Liver (tissue), 3 donors: Measurements from ENCODE around the gene C1QTNF1.

Source experiments
- JUND ChIP-seq, 2 donors: IDR thresholded peaks; 2 replicates each; pipeline ENCODE4 v1.6.1; 2016; ENCODE audit warnings: antibody characterized with exemption in 2 of 2
- RAD21 ChIP-seq, 2 donors: IDR thresholded peaks; 2 replicates each; pipeline ENCODE4 v1.6.1; 2016; ENCODE audit warnings: antibody characterized with exemption in 2 of 2, mild to moderate bottlenecking in 2 of 2
- RXRA ChIP-seq, 2 donors: IDR thresholded peaks; 2 replicates each; pipeline ENCODE4 v1.6.1; 2017 to 2018; ENCODE audit warnings: antibody characterized with exemption in 2 of 2, mild to moderate bottlenecking in 1 of 2
- YY1 ChIP-seq: IDR thresholded peaks from 2 replicates; pipeline ENCODE4 v1.6.1; 2016; ENCODE audit warnings: antibody characterized with exemption, mild to moderate bottlenecking
- TF ChIP-seq, protein P1 (sequence below): fragments of 150-350 bp; IDR thresholded peaks from 2 replicates; pipeline ENCODE4 v1.5.1; 2017; ENCODE audit warnings: improper control_type of control experiment, low read depth, low read length; ENCODE audit not compliant: missing input control
- donor health status: healthy.
- donor health status: healthy.

DNA sequence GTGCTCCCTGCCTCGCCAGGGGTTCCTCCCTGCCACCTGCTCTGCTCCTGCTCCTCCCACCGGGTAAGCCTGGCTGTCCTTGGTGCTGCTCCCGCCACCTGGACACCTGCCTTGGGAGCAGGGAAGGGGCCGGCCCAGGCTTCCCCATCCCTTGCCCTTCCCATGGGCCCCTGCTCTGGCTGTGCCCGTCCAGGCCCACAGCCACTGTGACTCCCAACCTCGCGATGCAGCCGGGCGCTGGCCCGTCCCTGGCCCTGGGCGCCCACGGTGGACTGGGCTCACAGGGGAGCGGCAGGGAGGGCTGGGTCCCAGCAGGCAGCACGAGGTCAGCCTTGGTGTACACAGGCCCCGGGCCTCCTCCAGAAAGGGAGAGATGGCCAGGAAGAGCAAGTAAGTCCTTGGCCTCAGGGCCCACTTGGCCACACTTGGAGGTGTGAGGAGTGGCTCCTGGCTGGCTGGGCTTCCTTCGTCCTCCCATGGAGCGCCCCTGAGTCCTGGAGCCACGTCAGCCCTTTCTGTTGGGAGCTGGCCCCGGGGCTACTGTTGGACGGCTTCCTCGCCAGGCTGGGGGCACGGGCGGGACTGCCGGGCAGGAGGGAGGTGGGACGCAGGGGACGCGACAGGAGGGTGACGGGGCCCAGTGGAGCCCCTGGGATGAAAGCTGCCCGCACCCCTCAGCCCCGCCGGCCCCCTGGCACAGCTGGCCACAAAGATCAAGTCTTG lies 65.9 kb downstream of the C1QTNF1 start:
- TF ChIP-seq RXRA (IDR thresholded peaks at IDR 0.05) (no peak), JUND (IDR thresholded peaks at IDR 0.05) (no peak), RAD21 (IDR thresholded peaks at IDR 0.05) (no peak), YY1 (no peak)
- TF ChIP-seq, protein P1, sequence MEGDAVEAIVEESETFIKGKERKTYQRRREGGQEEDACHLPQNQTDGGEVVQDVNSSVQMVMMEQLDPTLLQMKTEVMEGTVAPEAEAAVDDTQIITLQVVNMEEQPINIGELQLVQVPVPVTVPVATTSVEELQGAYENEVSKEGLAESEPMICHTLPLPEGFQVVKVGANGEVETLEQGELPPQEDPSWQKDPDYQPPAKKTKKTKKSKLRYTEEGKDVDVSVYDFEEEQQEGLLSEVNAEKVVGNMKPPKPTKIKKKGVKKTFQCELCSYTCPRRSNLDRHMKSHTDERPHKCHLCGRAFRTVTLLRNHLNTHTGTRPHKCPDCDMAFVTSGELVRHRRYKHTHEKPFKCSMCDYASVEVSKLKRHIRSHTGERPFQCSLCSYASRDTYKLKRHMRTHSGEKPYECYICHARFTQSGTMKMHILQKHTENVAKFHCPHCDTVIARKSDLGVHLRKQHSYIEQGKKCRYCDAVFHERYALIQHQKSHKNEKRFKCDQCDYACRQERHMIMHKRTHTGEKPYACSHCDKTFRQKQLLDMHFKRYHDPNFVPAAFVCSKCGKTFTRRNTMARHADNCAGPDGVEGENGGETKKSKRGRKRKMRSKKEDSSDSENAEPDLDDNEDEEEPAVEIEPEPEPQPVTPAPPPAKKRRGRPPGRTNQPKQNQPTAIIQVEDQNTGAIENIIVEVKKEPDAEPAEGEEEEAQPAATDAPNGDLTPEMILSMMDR = no peak
